K562 (cell line): ENCODE measurements around the gene DDX20. TPM values are rescaled to one million over a fixed set of nuclear protein-coding genes. Genes with fewer than 3 reads are reported as not detected.

ENCODE experiments used
- ATAC-seq: fragments of 200-7000 bp; cut with Tn5 transposase; 3 replicates; pipeline ENCODE4 v1.9.1; 2020; ENCODE audit warnings: moderate library complexity
- BruUV-seq: library from RNA; stranded (reverse); fragments of 400-500 nt; replicated peaks from 2 replicates; lab custom pipeline; 2021; lab: Mats Ljungman, UMichigan
- CTCF ChIA-PET: fragments of 300-600 bp; formaldehyde crosslinking; extraction: SDS; loops from one replicate; lab custom pipeline; 2021; ENCODE audit warnings: low intra/inter-chr PET ratio; lab: Yijun Ruan, JAX
- POLR2A ChIA-PET: fragments of 300-600, 350-650 bp; sonication (Branson Sonifier 250); formaldehyde crosslinking; extraction: SDS; loops from one replicate; lab custom pipeline; 2021; ENCODE audit warnings: antibody characterized with exemption, inconsistent platforms; lab: Yijun Ruan, JAX
- DNase-seq, 4 experiments: peaks; one replicate each; pipeline versions ENCODE4 v3.0.0 to v3.0.0-alpha.2; 2011 to 2018; ENCODE audit warnings: low spot score in 3 of 4, mixed read lengths in 3 of 4; ENCODE audit errors: extremely low read depth in 1 of 4
- FAIRE-seq: peaks from 2 replicates; lab custom pipeline; 2011; peaks lifted over from hg19 to GRCh38; lab: Jason Lieb, UNC
- H2AFZ ChIP-seq: 2 replicates; pipeline ENCODE4 v1.6.0; 2011; ENCODE audit warnings: low read depth, low read length, control low read depth, inconsistent platforms
- H3K27ac ChIP-seq: fragments of 200-600 bp; 3 replicates; pipeline ENCODE4 v1.8.0; 2011; ENCODE audit warnings: low read depth, mild to moderate bottlenecking, control low read depth, inconsistent platforms, low read length, moderate library complexity, mixed read lengths; ENCODE audit errors: extremely low read depth
- H3K27me3 ChIP-seq, 2 experiments: fragments of 300-600 bp in 1 of 2; 2 replicates in 1 of 2; 3 replicates in 1 of 2; pipeline versions ENCODE4 v1.6.0 to v1.8.0; 2011; ENCODE audit warnings: inconsistent platforms in 2 of 2, low read length in 2 of 2, mild to moderate bottlenecking in 1 of 2, mixed read lengths in 1 of 2, moderate library complexity in 1 of 2; ENCODE audit not compliant: control insufficient read depth in 2 of 2, insufficient read depth in 2 of 2
- H3K36me3 ChIP-seq: fragments of 300-600 bp; 3 replicates; pipeline ENCODE4 v1.8.0; 2011; ENCODE audit warnings: mild to moderate bottlenecking, low read length, inconsistent platforms; ENCODE audit not compliant: control insufficient read depth, insufficient read depth
- H3K4me1 ChIP-seq, 2 experiments: fragments of 200-600 bp in 1 of 2; replicated peaks in 1 of 2; 2 replicates in 1 of 2; 3 replicates in 1 of 2; pipeline versions ENCODE4 v1.5.1 to v1.8.0; 2011; ENCODE audit warnings: inconsistent platforms in 2 of 2, low read length in 2 of 2, mild to moderate bottlenecking in 1 of 2, mixed read lengths in 1 of 2, moderate library complexity in 1 of 2; ENCODE audit not compliant: control insufficient read depth in 2 of 2, insufficient read depth in 2 of 2
- H3K4me2 ChIP-seq: 2 replicates; pipeline ENCODE4 v1.6.1; 2011; ENCODE audit warnings: low read length, control low read depth, inconsistent platforms, mixed read lengths; ENCODE audit not compliant: insufficient read depth
- H3K4me3 ChIP-seq: fragments of 200-600 bp; sonication (generic), shearing (Covaris generic); 2 replicates; pipeline ENCODE4 v1.5.1; 2016; ENCODE audit warnings: control low read depth, inconsistent platforms
- H3K79me2 ChIP-seq: fragments of 200-600 bp; 3 replicates; pipeline ENCODE4 v1.8.0; 2011; ENCODE audit warnings: low read length, inconsistent platforms; ENCODE audit not compliant: control insufficient read depth, insufficient read depth
- H3K9ac ChIP-seq, 2 experiments: 2 replicates each; pipeline versions ENCODE4 v1.6.0 to v1.6.1; 2011; ENCODE audit warnings: low read depth in 2 of 2, low read length in 2 of 2, control low read depth in 1 of 2, inconsistent platforms in 1 of 2, mild to moderate bottlenecking in 1 of 2, mixed read lengths in 1 of 2; ENCODE audit not compliant: insufficient read depth in 1 of 2
- H3K9me1 ChIP-seq: one replicate; pipeline ENCODE4 v1.6.0; 2011; ENCODE audit warnings: inconsistent platforms, mild to moderate bottlenecking, low read length, moderate library complexity; ENCODE audit not compliant: control insufficient read depth, insufficient read depth
- H3K9me3 ChIP-seq: replicated peaks from 2 replicates; pipeline ENCODE4 v1.5.1; 2011; ENCODE audit warnings: low read depth, low read length, inconsistent platforms; ENCODE audit not compliant: control insufficient read depth, insufficient read depth
- H4K20me1 ChIP-seq: replicated peaks from 2 replicates; pipeline ENCODE4 v1.6.1; 2011; ENCODE audit warnings: low read length, inconsistent platforms, mixed read lengths; ENCODE audit not compliant: control insufficient read depth, insufficient read depth
- CBFB ChIP-seq: sonication (generic); formaldehyde crosslinking; IDR thresholded peaks from 2 replicates; pipeline ENCODE4 v1.4.0; 2020; ENCODE audit warnings: mild to moderate bottlenecking, missing genetic modification reagents
- CHD4 ChIP-seq: fragments of 200-600 bp; sonication (generic); IDR thresholded peaks from 3 replicates; pipeline ENCODE4 v1.6.1; 2012; ENCODE audit warnings: low read depth, mild to moderate bottlenecking, mixed read lengths, low read length, inconsistent platforms; ENCODE audit not compliant: insufficient read depth, insufficient replicate concordance, poor library complexity, severe bottlenecking
- FOXJ3 ChIP-seq: sonication (generic); formaldehyde crosslinking; IDR thresholded peaks from 2 replicates; pipeline ENCODE4 v1.4.0; 2020; ENCODE audit warnings: mild to moderate bottlenecking, missing genetic modification reagents
- GATA2 ChIP-seq: sonication (generic); formaldehyde crosslinking; IDR thresholded peaks from 2 replicates; pipeline ENCODE4 v1.4.0; 2020; ENCODE audit warnings: mild to moderate bottlenecking, missing genetic modification reagents
- HMBOX1 ChIP-seq: sonication (generic); IDR thresholded peaks from 2 replicates; pipeline ENCODE4 v1.6.1; 2016
- KAT2B ChIP-seq: IDR thresholded peaks from one replicate; pipeline ENCODE4 v1.6.1; 2012; ENCODE audit warnings: low read depth, mild to moderate bottlenecking, control low read depth, inconsistent platforms, low read length, moderate library complexity
- KAT7 ChIP-seq: sonication (generic); formaldehyde crosslinking; IDR thresholded peaks from 2 replicates; pipeline ENCODE4 v1.8.0; 2022; ENCODE audit warnings: missing genetic modification reagents, mild to moderate bottlenecking, borderline replicate concordance
- KLF1 ChIP-seq: fragments of 450-650 bp; IDR thresholded peaks from 2 replicates; pipeline ENCODE4 v1.6.1; 2016; ENCODE audit warnings: missing genetic modification characterization, missing compliant biosample characterization
- NFYB ChIP-seq: IDR thresholded peaks from 2 replicates; pipeline ENCODE4 v1.6.1; 2011; ENCODE audit warnings: mild to moderate bottlenecking, moderate library complexity; ENCODE audit not compliant: insufficient read length; ENCODE audit errors: extremely low read depth
- POU5F1 ChIP-seq: fragments of 150-350 bp; IDR thresholded peaks from 2 replicates; pipeline ENCODE4 v1.6.1; 2014; ENCODE audit warnings: borderline replicate concordance, low read length, low read depth, mild to moderate bottlenecking; ENCODE audit not compliant: partially characterized antibody
- SP1 ChIP-seq: sonication (generic); formaldehyde crosslinking; IDR thresholded peaks from 2 replicates; pipeline ENCODE4 v1.8.1; 2022; ENCODE audit warnings: mild to moderate bottlenecking, missing genetic modification reagents
- SREBF1 ChIP-seq: fragments of 150-350 bp; IDR thresholded peaks from 2 replicates; pipeline ENCODE4 v1.6.1; 2014; ENCODE audit warnings: antibody characterized with exemption, low read depth, low read length, borderline replicate concordance
- TFAM ChIP-seq: fragments of 250-450 bp; sonication (Bioruptor Pico); conservative IDR thresholded peaks from 2 replicates; pipeline ENCODE4 v1.5.0; 2021; ENCODE audit warnings: mild to moderate bottlenecking, moderate library complexity
- ZNF24 ChIP-seq: fragments of 450-650 bp; IDR thresholded peaks from 2 replicates; pipeline ENCODE4 v1.6.1; 2016
- ZNF384 ChIP-seq: IDR thresholded peaks from 2 replicates; pipeline ENCODE4 v1.6.1; 2012; ENCODE audit warnings: low read depth, low read length, improper control_type of control experiment
- ZNF436 ChIP-seq: fragments of 250-450, 450-650 bp; sonication (Bioruptor Pico); formaldehyde crosslinking; IDR thresholded peaks from 2 replicates; pipeline ENCODE4 v1.7.0; 2020; ENCODE audit warnings: mild to moderate bottlenecking
- ZNF561 ChIP-seq: fragments of 450-650 bp; formaldehyde crosslinking; conservative IDR thresholded peaks from 2 replicates; pipeline ENCODE4 v1.4.0; 2020; ENCODE audit warnings: mild to moderate bottlenecking, moderate library complexity
- ZNF830 ChIP-seq: fragments of 250-450 bp; sonication (Bioruptor Pico); IDR thresholded peaks from 2 replicates; pipeline ENCODE4 v1.5.0; 2021; ENCODE audit warnings: mild to moderate bottlenecking
- WGBS: fragments of 100-300 bp; shearing (Covaris generic); methylation state at CpG from one replicate; pipeline ENCODE4 v1.1.6; 2016; ENCODE audit warnings: low coverage, mixed read lengths; ENCODE audit not compliant: insufficient coverage; ENCODE audit errors: missing lambda C conversion rate; 5-methylcytosine and 5-hydroxymethylcytosine counted together
- in situ Hi-C: fragments of 300-500 bp; cut with MboI; formaldehyde crosslinking; loops from 4 replicates; pipeline ENCODE4 v1.15.0; 2018; ENCODE audit warnings: inconsistent platforms, mixed read lengths
- intact Hi-C: fragments of 100-400 bp; cut with micrococcal nuclease; formaldehyde crosslinking; loops from 2 replicates; pipeline ENCODE4 v1.14.2; 2022
- polyA plus RNA-seq, 8 experiments: library from polyadenylated mRNA; depleted of rRNA in 4 of 8; stranded (reverse) in 5 of 8; unstranded in 3 of 8; fragments of >200 nt; fragmentation: Nextera tagmentation in 2 of 8; fragmentation: Illumina TruSeq in 1 of 8; extraction: Ambion mirVana in 2 of 8; extraction: Trizol in 1 of 8; gene quantifications; 2 replicates each; pipeline versions ENCODE4 v1.2.1 to v1.2.3, GENCODE V29; 2011 to 2014; ENCODE audit warnings: inconsistent platforms in 1 of 8, missing spikeins in 1 of 8
- total RNA-seq, 7 experiments: library from RNA; depleted of rRNA in 6 of 7; stranded (reverse); fragments of >200 nt in 6 of 7; fragmentation: Illumina TruSeq in 2 of 7; extraction: Trizol in 2 of 7; gene quantifications; 2 replicates each; pipeline versions ENCODE4 v1.2.1 to v1.2.3, GENCODE V29; 2011 to 2021; ENCODE audit warnings: low replicate concordance in 1 of 7
- TF ChIP-seq, protein P1 (sequence below): fragments of 200-800 bp; sonication (Bioruptor generic); IDR thresholded peaks from 2 replicates; pipeline ENCODE4 v1.6.1; 2017; ENCODE audit warnings: missing genetic modification characterization, missing compliant biosample characterization
- TF ChIP-seq, protein P2 (sequence below): fragments of 250-450 bp; sonication (Bioruptor Pico); IDR thresholded peaks from 2 replicates; pipeline ENCODE4 v1.8.0; 2022; ENCODE audit warnings: moderate library complexity, mild to moderate bottlenecking, inconsistent platforms

Gene DDX20
- total and polyA plus RNA-seq, 9 of the 15 experiments (the other 6 are each of a cell fraction or from before 2014, with no cell fraction given) = 8.3 to 33.4 (median 24.5) TPM

DNA sequence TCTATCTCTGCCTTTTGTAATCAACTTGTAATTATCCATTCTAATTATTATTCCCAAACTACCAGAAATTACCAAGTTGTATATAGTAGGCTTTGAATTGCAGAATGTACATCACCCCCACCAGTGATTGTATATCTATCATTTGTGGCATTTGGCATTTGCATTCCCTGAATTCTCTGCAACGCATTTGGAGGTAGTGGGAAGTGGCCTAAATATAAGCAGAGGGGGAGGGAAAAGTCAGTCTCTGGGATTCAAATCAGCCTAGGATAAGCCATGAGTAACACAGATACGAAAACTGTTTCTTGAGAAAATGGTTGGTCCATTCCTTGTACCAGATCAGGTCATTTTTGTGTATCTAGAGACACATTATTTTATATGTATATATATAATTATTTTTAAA is 20.7 kb downstream of the DDX20 start:
- intact Hi-C loops = no loop called here
- FAIRE-seq = no peak

More for the DNA sequence above, 20.7 kb downstream of the DDX20 start:
- no TSS peak for BruUV-seq
- H3K36me3 ChIP-seq = no peaks in the 10 kb centered on the region
- in situ Hi-C loops = no loop called here
- H3K4me1 ChIP-seq = no peaks in the 10 kb centered on the region
- no peaks in the 10 kb centered on the region for H3K79me2 ChIP-seq
- H2AFZ ChIP-seq = no peak overlapping the region
- H3K4me3 ChIP-seq = no peak overlapping the region
- CTCF ChIA-PET = interaction anchor here (0.7 kb wide), 1 partner anchor 1012 kb away, joined by 3 read pairs; no protein-coding TSS in a partner anchor
- ATAC-seq = no peak
- POLR2A ChIA-PET = no interaction called here
- no peak for DNase-seq
- H3K4me2 ChIP-seq = no peak overlapping the region
- no peaks in the 10 kb centered on the region for H3K9me3 ChIP-seq
- peaks cover 19 to 30% of the 10 kb centered on the region in 2 experiments; a peak in 4 of 5 replicates for H3K27me3 ChIP-seq
- no peaks in the 10 kb centered on the region for H3K9me1 ChIP-seq
- no peak for TF ChIP-seq ZNF830 (CRISPR knock-in tag)
- no peak for TF ChIP-seq NFYB
- TF ChIP-seq HMBOX1 = no peak
- no peak for TF ChIP-seq KLF1
- no peak for TF ChIP-seq GATA2 (CRISPR knock-in tag)
- TF ChIP-seq SREBF1 = no peak
- TF ChIP-seq SP1 (CRISPR knock-in tag) = no peak
- no peak for TF ChIP-seq ZNF561
- no peak for TF ChIP-seq CBFB (CRISPR knock-in tag)
- TF ChIP-seq ZNF384 = no peak
- no peak for TF ChIP-seq TFAM
- TF ChIP-seq, protein P1, sequence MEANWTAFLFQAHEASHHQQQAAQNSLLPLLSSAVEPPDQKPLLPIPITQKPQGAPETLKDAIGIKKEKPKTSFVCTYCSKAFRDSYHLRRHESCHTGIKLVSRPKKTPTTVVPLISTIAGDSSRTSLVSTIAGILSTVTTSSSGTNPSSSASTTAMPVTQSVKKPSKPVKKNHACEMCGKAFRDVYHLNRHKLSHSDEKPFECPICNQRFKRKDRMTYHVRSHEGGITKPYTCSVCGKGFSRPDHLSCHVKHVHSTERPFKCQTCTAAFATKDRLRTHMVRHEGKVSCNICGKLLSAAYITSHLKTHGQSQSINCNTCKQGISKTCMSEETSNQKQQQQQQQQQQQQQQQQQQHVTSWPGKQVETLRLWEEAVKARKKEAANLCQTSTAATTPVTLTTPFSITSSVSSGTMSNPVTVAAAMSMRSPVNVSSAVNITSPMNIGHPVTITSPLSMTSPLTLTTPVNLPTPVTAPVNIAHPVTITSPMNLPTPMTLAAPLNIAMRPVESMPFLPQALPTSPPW (CRISPR knock-in tag) = no peak
- TF ChIP-seq FOXJ3 (CRISPR knock-in tag) = no peak
- no peak for TF ChIP-seq KAT2B
- no peak for TF ChIP-seq ZNF24
- no peak for TF ChIP-seq CHD4
- TF ChIP-seq, protein P2, sequence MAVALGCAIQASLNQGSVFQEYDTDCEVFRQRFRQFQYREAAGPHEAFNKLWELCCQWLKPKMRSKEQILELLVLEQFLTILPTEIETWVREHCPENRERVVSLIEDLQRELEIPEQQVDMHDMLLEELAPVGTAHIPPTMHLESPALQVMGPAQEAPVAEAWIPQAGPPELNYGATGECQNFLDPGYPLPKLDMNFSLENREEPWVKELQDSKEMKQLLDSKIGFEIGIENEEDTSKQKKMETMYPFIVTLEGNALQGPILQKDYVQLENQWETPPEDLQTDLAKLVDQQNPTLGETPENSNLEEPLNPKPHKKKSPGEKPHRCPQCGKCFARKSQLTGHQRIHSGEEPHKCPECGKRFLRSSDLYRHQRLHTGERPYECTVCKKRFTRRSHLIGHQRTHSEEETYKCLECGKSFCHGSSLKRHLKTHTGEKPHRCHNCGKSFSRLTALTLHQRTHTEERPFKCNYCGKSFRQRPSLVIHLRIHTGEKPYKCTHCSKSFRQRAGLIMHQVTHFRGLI (CRISPR knock-in tag) = no peak
- no peak for TF ChIP-seq KAT7 (CRISPR knock-in tag)
- TF ChIP-seq POU5F1 = no peak
- TF ChIP-seq ZNF436 (CRISPR knock-in tag) = no peak
- no peak overlapping the region for H3K27ac ChIP-seq
- H3K9ac ChIP-seq = no peak overlapping the region
- 4% methylated on average over 2 of the region's 2 CpGs for WGBS
- no peaks in the 10 kb centered on the region for H4K20me1 ChIP-seq
